Measurements from ENCODE around the gene SIRT6.

GRCh38 chr19:4184718-4185352 lies 2.5 kb upstream of the SIRT6 start:
- TF ChIP-seq POLR2A (IDR thresholded peaks at IDR 0.05; ENCODE audit: low read depth, low read length) (no peak), TAF1 (IDR thresholded peaks at IDR 0.05; ENCODE audit: borderline replicate concordance, low read depth, low read length) (no peak), SP1 (IDR thresholded peaks at IDR 0.05; ENCODE audit: low read depth, low read length) (no peak), BRCA1 (IDR thresholded peaks at IDR 0.05; ENCODE audit: low read depth, low read length) (no peak), POLR2AphosphoS5 (IDR thresholded peaks at IDR 0.05; ENCODE audit: low read length) (no peak), ESRRA (IDR thresholded peaks at IDR 0.05; ENCODE audit: low read length) (no peak), EZH2 (IDR thresholded peaks at IDR 0.05; ENCODE audit: borderline replicate concordance, control insufficient read depth, low read depth, low read length) (no peak)
- TF ChIP-seq, protein P1, sequence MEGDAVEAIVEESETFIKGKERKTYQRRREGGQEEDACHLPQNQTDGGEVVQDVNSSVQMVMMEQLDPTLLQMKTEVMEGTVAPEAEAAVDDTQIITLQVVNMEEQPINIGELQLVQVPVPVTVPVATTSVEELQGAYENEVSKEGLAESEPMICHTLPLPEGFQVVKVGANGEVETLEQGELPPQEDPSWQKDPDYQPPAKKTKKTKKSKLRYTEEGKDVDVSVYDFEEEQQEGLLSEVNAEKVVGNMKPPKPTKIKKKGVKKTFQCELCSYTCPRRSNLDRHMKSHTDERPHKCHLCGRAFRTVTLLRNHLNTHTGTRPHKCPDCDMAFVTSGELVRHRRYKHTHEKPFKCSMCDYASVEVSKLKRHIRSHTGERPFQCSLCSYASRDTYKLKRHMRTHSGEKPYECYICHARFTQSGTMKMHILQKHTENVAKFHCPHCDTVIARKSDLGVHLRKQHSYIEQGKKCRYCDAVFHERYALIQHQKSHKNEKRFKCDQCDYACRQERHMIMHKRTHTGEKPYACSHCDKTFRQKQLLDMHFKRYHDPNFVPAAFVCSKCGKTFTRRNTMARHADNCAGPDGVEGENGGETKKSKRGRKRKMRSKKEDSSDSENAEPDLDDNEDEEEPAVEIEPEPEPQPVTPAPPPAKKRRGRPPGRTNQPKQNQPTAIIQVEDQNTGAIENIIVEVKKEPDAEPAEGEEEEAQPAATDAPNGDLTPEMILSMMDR (IDR thresholded peaks at IDR 0.05 in 2 of 3, conservative IDR thresholded peaks at IDR 0.05 in 1 of 3; ENCODE audit: control insufficient read depth in 2 of 3, extremely low read depth in 1 of 3, insufficient read depth in 1 of 3, low read depth in 3 of 3, low read length in 3 of 3), result no peak
- TF ChIP-seq, protein P2, sequence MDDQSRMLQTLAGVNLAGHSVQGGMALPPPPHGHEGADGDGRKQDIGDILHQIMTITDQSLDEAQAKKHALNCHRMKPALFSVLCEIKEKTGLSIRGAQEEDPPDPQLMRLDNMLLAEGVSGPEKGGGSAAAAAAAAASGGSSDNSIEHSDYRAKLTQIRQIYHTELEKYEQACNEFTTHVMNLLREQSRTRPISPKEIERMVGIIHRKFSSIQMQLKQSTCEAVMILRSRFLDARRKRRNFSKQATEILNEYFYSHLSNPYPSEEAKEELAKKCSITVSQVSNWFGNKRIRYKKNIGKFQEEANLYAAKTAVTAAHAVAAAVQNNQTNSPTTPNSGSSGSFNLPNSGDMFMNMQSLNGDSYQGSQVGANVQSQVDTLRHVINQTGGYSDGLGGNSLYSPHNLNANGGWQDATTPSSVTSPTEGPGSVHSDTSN (IDR thresholded peaks at IDR 0.05; ENCODE audit: insufficient replicate concordance, low read depth, low read length), result no peak
